Left lung (tissue), 10 donors: ENCODE measurements around the gene COASY. TPM values are rescaled to one million over a fixed set of nuclear protein-coding genes. Genes with fewer than 3 reads are reported as not detected.
A peak's percentile ranks its signal among the peaks of the same experiment; 100 is the strongest.

Experiments used
- ATAC-seq: fragments of 200-7000 bp; cut with Tn5 transposase; one replicate; pipeline ENCODE4 v1.9.1; 2020; ENCODE audit warnings: moderate library complexity
- DNase-seq, 4 donors: peaks; one replicate each; pipeline ENCODE4 v3.0.0-alpha.2; 2013 to 2020
- H3K27ac ChIP-seq, 2 donors: fragments of 200-600 bp; sonication (generic) in 1 of 2; one replicate each; pipeline versions ENCODE4 v1.5.0 to v1.8.0; 2020 to 2021
- H3K27me3 ChIP-seq, 2 donors: fragments of 200-600 bp; sonication (generic) in 1 of 2; one replicate each; pipeline versions ENCODE4 v1.5.0 to v1.8.0; 2020 to 2021
- H3K36me3 ChIP-seq, 2 donors: fragments of 200-600 bp; sonication (generic) in 1 of 2; one replicate each; pipeline versions ENCODE4 v1.5.0 to v1.8.0; 2020 to 2021
- H3K4me1 ChIP-seq, 2 donors: fragments of 200-600 bp; one replicate each; pipeline ENCODE4 v1.8.0; 2021
- H3K4me3 ChIP-seq, 2 donors: fragments of 200-600 bp; sonication (generic) in 1 of 2; one replicate each; pipeline versions ENCODE4 v1.5.0 to v1.8.0; 2020 to 2021; ENCODE audit warnings: mild to moderate bottlenecking in 1 of 2
- H3K9me3 ChIP-seq, 2 donors: fragments of 200-600 bp; sonication (generic) in 1 of 2; one replicate each; pipeline versions ENCODE4 v1.5.0 to v1.8.0; 2020 to 2021
- intact Hi-C, 2 donors: fragments of 100-400 bp; cut with DNase I; formaldehyde crosslinking; loops; one replicate each; pipeline versions ENCODE4 v1.11.2 to v1.14.2; 2022
- polyA plus RNA-seq, 6 donors: library from polyadenylated mRNA; unstranded; fragments of 120-200 nt; gene quantifications; one replicate each; pipeline ENCODE4 v1.2.1, GENCODE V29; 2013; ENCODE audit not compliant: insufficient read length in 6 of 6
- total RNA-seq, 2 donors: library from RNA; stranded (reverse); fragmentation: NEBNext Ultra II Directional; extraction: Animal tissue kit (Norgen Biotek cat#: 25700); gene quantifications; one replicate each; pipeline ENCODE4 v1.2.1, GENCODE V29; 2021
- TF ChIP-seq, protein P1 (sequence below), 2 donors: fragments of 200-600 bp; sonication (generic) in 1 of 2; IDR thresholded peaks; one replicate each; pipeline versions ENCODE4 v1.5.0 to v1.8.0; 2021; ENCODE audit warnings: antibody characterized with exemption in 2 of 2
- donor health status: DM: no; HTN: yes; CAD: no.
- donor health status: DM: no; HTN: no; CAD: no.

The COASY gene
- total and polyA plus RNA-seq, 8 donors, result 41.1 to 116 (median 43.7) TPM

DNA sequence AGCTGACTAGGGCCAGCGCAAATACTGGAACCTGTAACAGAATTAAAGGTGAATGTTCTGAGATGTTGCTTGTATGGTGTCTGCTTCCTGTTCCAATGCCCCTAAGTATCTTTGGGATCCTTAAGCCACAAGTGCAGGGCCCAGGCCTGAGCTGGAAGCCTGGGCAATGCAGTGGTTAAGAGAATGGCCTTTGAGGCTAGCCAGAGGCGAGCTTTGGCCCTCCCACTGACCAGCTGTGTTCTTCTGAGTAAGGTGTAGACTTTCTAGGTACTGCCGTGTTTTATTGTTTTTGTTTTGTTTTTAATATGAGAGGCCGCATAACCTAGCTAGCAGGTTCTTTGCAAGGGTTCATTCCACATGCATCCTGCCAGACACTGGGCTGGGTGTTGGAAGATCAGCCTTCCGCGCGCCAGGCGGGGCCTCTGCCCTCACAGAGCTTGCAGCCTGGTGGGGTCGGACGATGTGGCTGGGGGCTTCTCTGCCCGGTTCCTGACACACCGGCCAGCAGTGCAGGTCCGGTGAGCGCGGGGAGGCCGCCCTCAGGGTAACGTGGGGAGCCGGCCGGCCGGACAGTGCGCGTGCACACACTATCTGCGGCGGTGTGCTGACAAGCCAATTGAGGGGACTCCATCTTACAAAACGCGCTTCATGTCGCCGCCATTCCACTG, 4.4 kb downstream of the COASY start:
- peaks cover 0 to 54% of the 10 kb centered on the region in 2 donors for H3K36me3 ChIP-seq
- intact Hi-C loops, result no loop called here
- TF ChIP-seq, protein P1, sequence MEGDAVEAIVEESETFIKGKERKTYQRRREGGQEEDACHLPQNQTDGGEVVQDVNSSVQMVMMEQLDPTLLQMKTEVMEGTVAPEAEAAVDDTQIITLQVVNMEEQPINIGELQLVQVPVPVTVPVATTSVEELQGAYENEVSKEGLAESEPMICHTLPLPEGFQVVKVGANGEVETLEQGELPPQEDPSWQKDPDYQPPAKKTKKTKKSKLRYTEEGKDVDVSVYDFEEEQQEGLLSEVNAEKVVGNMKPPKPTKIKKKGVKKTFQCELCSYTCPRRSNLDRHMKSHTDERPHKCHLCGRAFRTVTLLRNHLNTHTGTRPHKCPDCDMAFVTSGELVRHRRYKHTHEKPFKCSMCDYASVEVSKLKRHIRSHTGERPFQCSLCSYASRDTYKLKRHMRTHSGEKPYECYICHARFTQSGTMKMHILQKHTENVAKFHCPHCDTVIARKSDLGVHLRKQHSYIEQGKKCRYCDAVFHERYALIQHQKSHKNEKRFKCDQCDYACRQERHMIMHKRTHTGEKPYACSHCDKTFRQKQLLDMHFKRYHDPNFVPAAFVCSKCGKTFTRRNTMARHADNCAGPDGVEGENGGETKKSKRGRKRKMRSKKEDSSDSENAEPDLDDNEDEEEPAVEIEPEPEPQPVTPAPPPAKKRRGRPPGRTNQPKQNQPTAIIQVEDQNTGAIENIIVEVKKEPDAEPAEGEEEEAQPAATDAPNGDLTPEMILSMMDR (IDR thresholded peaks at IDR 0.05), result no peak
- H3K27me3 ChIP-seq, result no peaks in the 10 kb centered on the region
- H3K4me1 ChIP-seq, result peaks cover 29 to 74% of the 10 kb centered on the region in 2 donors
- DNase-seq, result no peak
- no peaks in the 10 kb centered on the region for H3K9me3 ChIP-seq
- peak overlapping the region; percentile 92 to 97 for H3K27ac ChIP-seq
- H3K4me3 ChIP-seq, result peak overlapping the region; percentile 96
- ATAC-seq, result peak; percentile 7

GRCh38 chr17:42566883-42567573, 5.1 kb downstream of the COASY start, which contains the start of gene MLX:
TSS of gene MLX (plus strand) at chr17:42567100. CDS start at chr17:42567125, 25 bp downstream.
- Histone ChIP-seq H3K4me3 (peak within 1 kb of the TSS; percentile 96), H3K27ac (peak within 1 kb of the TSS; percentile 92 to 97), H3K27me3 (no peaks in the 10 kb centered on the region), H3K9me3 (no peaks in the 10 kb centered on the region), H3K36me3 (peaks cover 0 to 60% of the 10 kb centered on the region in 2 donors), H3K4me1 (peaks cover 26 to 74% of the 10 kb centered on the region in 2 donors)
- TF ChIP-seq, protein P1 (IDR thresholded peaks at IDR 0.05), result no peak
- DNase-seq (peak; percentile 90 to 98 (median 94)), ATAC-seq (peak; percentile 79)
- intact Hi-C loops, result no loop called here

GRCh38 chr17:42568341-42569111, 6.6 kb downstream of the COASY start:
- TF ChIP-seq, protein P1 (IDR thresholded peaks at IDR 0.05), result no peak
- H3K4me1 ChIP-seq, result peaks cover 16 to 66% of the 10 kb centered on the region in 2 donors
- intact Hi-C loops, result no loop called here
- H3K36me3 ChIP-seq, result peaks cover 0 to 75% of the 10 kb centered on the region in 2 donors
- no peaks in the 10 kb centered on the region for H3K9me3 ChIP-seq
- H3K27ac ChIP-seq, result peak overlapping the region in 1 of 2 donors; percentile 97
- ATAC-seq, result no peak
- peak overlapping the region in 1 of 2 donors; percentile 96 for H3K4me3 ChIP-seq
- DNase-seq, result no peak
- no peaks in the 10 kb centered on the region for H3K27me3 ChIP-seq

DNA sequence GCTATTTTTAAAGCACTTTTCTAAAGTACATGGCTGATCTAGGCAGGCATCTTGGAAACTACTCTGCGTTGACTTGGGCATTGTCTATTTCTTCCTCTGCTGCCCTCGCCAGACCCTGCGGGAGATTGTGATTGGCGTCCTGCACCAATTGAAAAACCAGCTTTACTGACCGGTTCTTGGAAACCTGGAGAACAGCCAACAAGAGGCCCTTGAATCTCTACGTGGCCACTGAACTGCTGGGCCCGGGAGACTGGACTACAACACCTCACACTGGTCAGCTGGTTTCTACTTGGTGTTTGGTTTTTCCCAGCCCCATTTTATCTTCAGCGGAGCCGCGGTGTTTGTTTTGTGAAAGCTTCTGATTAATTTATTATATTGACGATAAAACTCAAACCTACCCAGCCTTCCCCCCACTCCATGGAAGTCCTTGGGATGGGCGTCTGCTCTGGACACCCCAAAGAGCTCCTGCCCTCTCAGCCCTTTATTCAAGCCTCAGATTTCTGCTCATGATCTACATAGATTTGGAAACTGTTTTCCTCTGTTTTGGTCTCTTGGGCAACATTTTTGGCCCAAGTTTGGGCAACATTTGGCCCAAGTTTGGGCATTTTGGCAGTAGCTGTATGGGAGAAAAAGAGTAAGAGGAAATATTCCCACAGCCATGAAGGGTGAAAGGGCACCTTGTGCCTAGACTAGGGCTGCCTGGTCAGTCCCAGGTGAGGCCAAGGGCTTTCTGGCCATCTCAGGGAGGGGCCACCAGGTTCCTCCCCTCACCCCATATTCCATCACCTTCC, 9.7 kb downstream of the COASY start:
- peaks cover 0 to 70% of the 10 kb centered on the region in 2 donors for H3K36me3 ChIP-seq
- intact Hi-C loops, result no loop called here
- peak in 1 of 4 donors; percentile 70 for DNase-seq

More for the DNA sequence above, 9.7 kb downstream of the COASY start:
- peak; percentile 38 for ATAC-seq
- Histone ChIP-seq H3K4me3 (no peak overlapping the region), H3K9me3 (no peaks in the 10 kb centered on the region), H3K27me3 (no peaks in the 10 kb centered on the region), H3K4me1 (peaks cover 6 to 44% of the 10 kb centered on the region in 2 donors), H3K27ac (peak overlapping the region in 1 of 2 donors; percentile 20)
- TF ChIP-seq, protein P1 (IDR thresholded peaks at IDR 0.05), result no peak
